K562 (cell line): ENCODE results near the gene FAM171A2. TPM values are rescaled to one million over a fixed set of nuclear protein-coding genes. Genes with fewer than 3 reads are reported as not detected.

Experiments
- ARID3B ChIP-seq: fragments of 250-450 bp; sonication (Bioruptor Pico); IDR thresholded peaks from 2 replicates; pipeline ENCODE4 v1.4.0; 2020; ENCODE audit warnings: borderline replicate concordance
- ATF1 ChIP-seq, 2 experiments: fragments of 450-650 bp in 1 of 2; IDR thresholded peaks; 2 replicates each; pipeline ENCODE4 v1.6.1; 2016; ENCODE audit warnings: missing compliant biosample characterization in 1 of 2, missing genetic modification characterization in 1 of 2
- CTBP1 ChIP-seq: fragments of 450-650 bp; IDR thresholded peaks from 2 replicates; pipeline ENCODE4 v1.6.1; 2016; ENCODE audit warnings: borderline replicate concordance
- ELK3 ChIP-seq: fragments of 450-650 bp; formaldehyde crosslinking; IDR thresholded peaks from 2 replicates; pipeline ENCODE4 v1.4.0; 2020; ENCODE audit warnings: mild to moderate bottlenecking
- ETV6 ChIP-seq, 3 experiments: fragments of 150-350 bp in 1 of 3; sonication (generic) in 1 of 3; formaldehyde crosslinking in 1 of 3; IDR thresholded peaks; 2 replicates each; pipeline versions ENCODE4 v1.6.1 to v1.8.0; 2014 to 2022; ENCODE audit warnings: borderline replicate concordance in 2 of 3, low read depth in 2 of 3, antibody characterized with exemption in 1 of 3, low read length in 1 of 3, mild to moderate bottlenecking in 1 of 3, missing genetic modification reagents in 1 of 3
- HNRNPL ChIP-seq: fragments of 200-400 bp; formaldehyde crosslinking; IDR thresholded peaks from 2 replicates; pipeline ENCODE4 v1.6.1; 2017; ENCODE audit warnings: low read depth, mild to moderate bottlenecking, low read length
- ID3 ChIP-seq, 2 experiments: fragments of 250-450 bp in 1 of 2; fragments of 450-650 bp in 1 of 2; sonication (Bioruptor Pico) in 1 of 2; IDR thresholded peaks; 2 replicates each; pipeline versions ENCODE4 v1.6.1 to v1.8.0; 2016 to 2021; ENCODE audit warnings: mild to moderate bottlenecking in 2 of 2, moderate library complexity in 2 of 2, missing compliant biosample characterization in 1 of 2, missing genetic modification characterization in 1 of 2
- KDM2B ChIP-seq: fragments of 250-450 bp; sonication (Bioruptor Pico); IDR thresholded peaks from 2 replicates; pipeline ENCODE4 v1.8.0; 2021; ENCODE audit warnings: mild to moderate bottlenecking, moderate library complexity
- KDM5B ChIP-seq: fragments of 200-600 bp; sonication (generic); IDR thresholded peaks from 2 replicates; pipeline ENCODE4 v1.6.1; 2012; ENCODE audit warnings: low read depth, mild to moderate bottlenecking, moderate library complexity, low read length, control low read depth, inconsistent platforms; ENCODE audit not compliant: insufficient replicate concordance
- L3MBTL2 ChIP-seq: fragments of 450-650 bp; IDR thresholded peaks from 2 replicates; pipeline ENCODE4 v1.6.1; 2016; ENCODE audit warnings: mild to moderate bottlenecking, moderate library complexity
- MTA1 ChIP-seq: fragments of 450-650 bp; IDR thresholded peaks from 2 replicates; pipeline ENCODE4 v1.6.1; 2017; ENCODE audit warnings: borderline replicate concordance
- NBN ChIP-seq: fragments of 450-650 bp; IDR thresholded peaks from 2 replicates; pipeline ENCODE4 v1.6.1; 2016; ENCODE audit warnings: low read depth, mild to moderate bottlenecking
- NRF1 ChIP-seq, 2 experiments: fragments of 450-650 bp; IDR thresholded peaks in 1 of 2; conservative IDR thresholded peaks in 1 of 2; 2 replicates each; pipeline ENCODE4 v1.6.1; 2014; ENCODE audit warnings: mild to moderate bottlenecking in 2 of 2
- PHF8 ChIP-seq: fragments of 200-600 bp; sonication (generic); IDR thresholded peaks from 2 replicates; pipeline ENCODE4 v1.6.1; 2012; ENCODE audit warnings: mixed run types, mild to moderate bottlenecking, inconsistent platforms, low read length, moderate library complexity, borderline replicate concordance
- POLR2G ChIP-seq: fragments of 200-400 bp; formaldehyde crosslinking; IDR thresholded peaks from 2 replicates; pipeline ENCODE4 v1.6.1; 2017; ENCODE audit warnings: low read depth, mild to moderate bottlenecking, antibody characterized with exemption, low read length, moderate library complexity
- RBBP5 ChIP-seq: fragments of 200-600 bp; sonication (generic); IDR thresholded peaks from 2 replicates; pipeline ENCODE4 v1.6.1; 2012; ENCODE audit warnings: borderline replicate concordance, mild to moderate bottlenecking, low read length, control low read depth, inconsistent platforms; ENCODE audit not compliant: insufficient read depth, poor library complexity, severe bottlenecking
- RBFOX2 ChIP-seq: fragments of 200-400 bp; formaldehyde crosslinking; IDR thresholded peaks from 2 replicates; pipeline ENCODE4 v1.6.1; 2017; ENCODE audit warnings: low read depth, mild to moderate bottlenecking, low read length, moderate library complexity
- ZBTB43 ChIP-seq: sonication (generic); formaldehyde crosslinking; IDR thresholded peaks from 2 replicates; pipeline ENCODE4 v1.8.0; 2023; ENCODE audit warnings: mild to moderate bottlenecking, missing genetic modification reagents
- ZNF146 ChIP-seq: IDR thresholded peaks from one replicate; pipeline ENCODE4 v1.6.1; 2018; ENCODE audit warnings: missing compliant biosample characterization; ENCODE audit not compliant: unreplicated experiment
- ZNF224 ChIP-seq: sonication (generic); formaldehyde crosslinking; IDR thresholded peaks from 2 replicates; pipeline ENCODE4 v1.8.0; 2022; ENCODE audit warnings: mild to moderate bottlenecking, missing genetic modification reagents
- ZNF79 ChIP-seq: fragments of 250-450 bp; sonication (Bioruptor Pico); IDR thresholded peaks from 2 replicates; pipeline ENCODE4 v1.4.0; 2020; ENCODE audit warnings: low read depth, mild to moderate bottlenecking, moderate library complexity
- polyA plus RNA-seq, 8 experiments: library from polyadenylated mRNA; depleted of rRNA in 4 of 8; stranded (reverse) in 5 of 8; unstranded in 3 of 8; fragments of >200 nt; fragmentation: Nextera tagmentation in 2 of 8; fragmentation: Illumina TruSeq in 1 of 8; extraction: Ambion mirVana in 2 of 8; extraction: Trizol in 1 of 8; gene quantifications; 2 replicates each; pipeline versions ENCODE4 v1.2.1 to v1.2.3, GENCODE V29; 2011 to 2014; ENCODE audit warnings: inconsistent platforms in 1 of 8, missing spikeins in 1 of 8
- total RNA-seq, 7 experiments: library from RNA; depleted of rRNA in 6 of 7; stranded (reverse); fragments of >200 nt in 6 of 7; fragmentation: Illumina TruSeq in 2 of 7; extraction: Trizol in 2 of 7; gene quantifications; 2 replicates each; pipeline versions ENCODE4 v1.2.1 to v1.2.3, GENCODE V29; 2011 to 2021; ENCODE audit warnings: low replicate concordance in 1 of 7

The FAM171A2 gene
- total and polyA plus RNA-seq, 9 of the 15 experiments (the other 6 are each of a cell fraction or from before 2014, with no cell fraction given): 0.10 to 10.2 (median 2.0) TPM; not detected in 1

- peak; percentile 69; the same call in 1 of the 2 replicates for TF ChIP-seq ZBTB43 (CRISPR knock-in tag)
- 0 out of 2 replicates have a peak, but pooled peaks have one; percentile 39 for TF ChIP-seq CTBP1
- no peak for TF ChIP-seq ARID3B (CRISPR knock-in tag)
- 0 out of 2 replicates have a peak, but pooled peaks have one; percentile 74 for TF ChIP-seq KDM2B (CRISPR knock-in tag)
- TF ChIP-seq ATF1 (CRISPR knock-in tag; IDR thresholded peaks at IDR 0.05): no peak
- peak; percentile 70 for TF ChIP-seq ATF1 (tag; IDR thresholded peaks at IDR 0.05)
- peak; percentile 89 for TF ChIP-seq KDM5B
- TF ChIP-seq L3MBTL2: peak; percentile 58; the same call in 1 of the 2 replicates
- peak; percentile 90 for TF ChIP-seq PHF8
- TF ChIP-seq HNRNPL: no peak
- TF ChIP-seq ZNF79 (CRISPR knock-in tag): no peak
- TF ChIP-seq ZNF224 (CRISPR knock-in tag): no peak
- no peak for TF ChIP-seq ID3 (CRISPR knock-in tag; IDR thresholded peaks at IDR 0.05)
- TF ChIP-seq ID3 (tag; IDR thresholded peaks at IDR 0.05): peak; percentile 54; the same call in 1 of the 2 replicates
- peak; percentile 86 for TF ChIP-seq RBFOX2
- TF ChIP-seq NBN: no peak
- no peak for TF ChIP-seq ELK3
- TF ChIP-seq POLR2G: peak; percentile 94
- no peak for TF ChIP-seq ZNF146 (CRISPR knock-in tag)
- peak; percentile 50 for TF ChIP-seq RBBP5
- peak; percentile 58 to 61 for TF ChIP-seq NRF1 (conservative IDR thresholded peaks at IDR 0.05 in 1 of 2, IDR thresholded peaks at IDR 0.05 in 1 of 2)
- TF ChIP-seq ETV6 (IDR thresholded peaks at IDR 0.05; ENCODE audit: borderline replicate concordance in 1 of 2, low read depth in 2 of 2, low read length in 1 of 2): no peak
- no peak for TF ChIP-seq ETV6 (CRISPR knock-in tag; IDR thresholded peaks at IDR 0.05; ENCODE audit: borderline replicate concordance)
- peak; percentile 58; the same call in 1 of the 2 replicates for TF ChIP-seq MTA1
These were observed 21.9 kb upstream of the FAM171A2 start (continued) for GRCh38 chr17:44385287-44386181.
